ENCODE data around the gene CCDC175.
A peak's percentile ranks its signal among the peaks of the same experiment; 100 is the strongest.

Gene CCDC175

DNA sequence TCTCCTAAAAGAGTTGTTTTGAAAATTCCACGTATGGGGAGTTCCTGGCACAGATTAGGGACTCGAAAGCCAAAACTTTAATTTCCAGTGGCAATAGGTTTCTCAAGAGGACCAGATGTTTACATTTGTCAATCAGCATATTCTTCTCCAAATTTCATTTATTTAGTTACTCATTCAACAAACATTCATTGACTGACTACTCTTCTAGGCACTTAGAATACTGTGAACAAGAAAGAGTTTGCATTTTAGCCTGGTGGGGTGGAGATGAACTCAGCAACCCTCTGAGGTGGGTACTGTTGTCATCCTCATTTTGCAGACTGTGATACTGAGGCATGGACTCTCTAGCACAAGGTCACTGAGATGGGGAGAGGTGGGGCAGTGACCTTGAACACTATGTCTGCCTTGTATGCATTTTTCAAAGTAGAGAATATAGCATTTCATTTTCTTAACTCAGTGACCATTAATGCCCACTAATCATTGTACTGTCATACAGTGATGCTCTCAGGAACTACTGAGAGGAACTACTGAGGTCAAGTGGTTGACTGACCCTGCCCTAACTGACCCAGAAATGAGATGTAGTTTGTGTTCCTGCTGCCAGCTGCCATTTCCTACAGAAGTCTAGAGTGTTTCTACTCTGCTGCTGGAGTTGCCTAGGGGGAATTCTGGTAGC is 94.6 kb downstream of the CCDC175 start:
- peak; percentile 46 for DNase-seq (ENCODE audit: low spot score)

DNA sequence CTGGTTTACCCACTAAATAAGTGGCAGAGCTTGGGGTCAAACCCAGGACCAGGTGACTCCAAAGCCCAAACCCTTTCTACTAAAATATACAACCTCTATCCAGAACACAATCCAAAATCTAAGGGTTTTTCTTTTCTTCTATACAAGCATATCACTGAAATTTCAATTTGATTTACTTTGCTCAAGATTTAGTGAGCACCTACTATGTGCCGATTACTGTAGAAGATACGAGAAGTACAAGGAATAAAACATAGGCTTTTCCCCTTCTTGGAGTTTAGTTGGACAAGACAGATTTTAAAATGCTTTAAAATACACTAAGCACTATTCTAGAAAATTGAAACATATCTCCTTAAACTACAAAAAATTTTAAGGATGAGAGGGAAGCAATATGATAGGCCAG is 95.2 kb downstream of the CCDC175 start:
- no peak for DNase-seq (ENCODE audit: low spot score)

DNA sequence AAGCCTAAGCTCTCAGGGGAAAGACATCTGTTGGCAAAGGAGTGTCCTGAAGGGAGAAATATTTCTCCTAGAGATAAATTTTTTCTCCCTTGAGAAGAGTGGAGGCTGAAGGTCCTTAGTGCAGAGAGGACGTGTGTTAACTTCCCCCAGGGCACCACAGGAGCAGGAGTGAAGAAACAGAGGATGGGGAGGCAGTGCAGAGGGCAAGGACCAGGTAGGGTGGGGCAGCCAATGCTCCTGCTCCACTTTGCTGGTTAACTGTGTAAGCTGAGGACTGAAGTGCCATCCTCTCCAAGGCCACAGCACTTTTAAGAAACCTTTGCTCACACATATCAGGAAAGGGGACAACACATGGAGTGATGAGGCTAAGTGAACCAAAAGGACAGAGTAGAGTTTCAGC is 96.4 kb downstream of the CCDC175 start:
- DNase-seq (ENCODE audit: low spot score): no peak

DNA sequence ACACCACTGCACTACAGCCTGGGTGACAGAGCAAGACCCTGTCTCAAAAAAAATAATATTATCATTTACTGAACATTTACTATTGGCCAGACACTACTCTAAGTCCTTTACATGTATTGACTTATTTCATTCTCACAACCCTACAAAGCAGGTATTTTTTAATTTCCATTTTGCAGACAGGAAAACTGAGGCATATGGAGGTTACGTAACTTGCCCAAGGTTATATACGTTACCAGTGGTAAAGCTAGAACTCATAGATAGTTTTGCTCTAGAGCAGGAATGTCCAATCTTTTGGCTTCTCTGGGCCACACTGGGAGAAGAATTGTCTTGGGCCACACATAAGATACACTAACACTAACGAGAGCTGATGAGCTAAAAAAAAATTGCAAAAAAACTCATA is 98.1 kb downstream of the CCDC175 start:
- no peak for DNase-seq (ENCODE audit: low spot score)

DNA sequence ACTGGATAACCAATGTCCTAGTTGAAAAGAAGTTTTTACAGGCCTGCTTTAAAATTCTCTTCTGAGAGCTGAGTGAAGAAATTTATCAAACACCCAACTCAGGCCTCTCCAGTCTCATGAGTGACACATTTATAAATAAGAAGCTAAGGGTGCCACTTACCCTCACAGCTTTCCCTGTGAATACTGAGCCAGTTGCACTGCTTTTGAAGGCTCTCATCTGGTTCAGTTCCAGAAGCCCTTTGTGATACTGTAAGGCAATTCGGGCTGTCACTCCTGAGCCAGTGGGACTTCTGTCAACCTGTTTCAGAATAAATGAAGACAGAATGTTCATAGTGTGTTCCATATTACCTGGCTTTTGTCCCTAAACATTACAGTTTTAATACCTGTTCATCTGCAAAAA is 100.9 kb downstream of the CCDC175 start:
- DNase-seq (ENCODE audit: low spot score): no peak

DNA sequence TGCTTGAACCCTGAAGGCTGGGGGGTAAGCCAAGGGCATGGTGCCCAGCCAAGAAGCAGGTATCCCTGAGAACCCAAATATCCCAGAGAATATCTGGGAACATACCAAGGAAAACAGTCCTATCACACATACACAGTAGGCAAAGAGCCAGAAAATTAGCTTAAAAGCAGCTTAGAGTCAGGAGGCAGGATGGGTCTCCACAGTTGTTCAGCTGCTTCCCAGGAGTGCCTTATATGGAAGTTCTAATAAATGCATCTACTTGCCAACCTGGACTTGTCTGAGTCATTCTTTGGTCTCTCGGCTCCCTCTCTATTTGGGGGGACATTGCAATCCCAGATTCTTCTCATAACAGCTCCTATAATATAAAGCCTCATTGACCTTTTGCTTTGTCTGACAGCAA is 102.4 kb downstream of the CCDC175 start:
- DNase-seq (ENCODE audit: low spot score): peak; percentile 69

DNA sequence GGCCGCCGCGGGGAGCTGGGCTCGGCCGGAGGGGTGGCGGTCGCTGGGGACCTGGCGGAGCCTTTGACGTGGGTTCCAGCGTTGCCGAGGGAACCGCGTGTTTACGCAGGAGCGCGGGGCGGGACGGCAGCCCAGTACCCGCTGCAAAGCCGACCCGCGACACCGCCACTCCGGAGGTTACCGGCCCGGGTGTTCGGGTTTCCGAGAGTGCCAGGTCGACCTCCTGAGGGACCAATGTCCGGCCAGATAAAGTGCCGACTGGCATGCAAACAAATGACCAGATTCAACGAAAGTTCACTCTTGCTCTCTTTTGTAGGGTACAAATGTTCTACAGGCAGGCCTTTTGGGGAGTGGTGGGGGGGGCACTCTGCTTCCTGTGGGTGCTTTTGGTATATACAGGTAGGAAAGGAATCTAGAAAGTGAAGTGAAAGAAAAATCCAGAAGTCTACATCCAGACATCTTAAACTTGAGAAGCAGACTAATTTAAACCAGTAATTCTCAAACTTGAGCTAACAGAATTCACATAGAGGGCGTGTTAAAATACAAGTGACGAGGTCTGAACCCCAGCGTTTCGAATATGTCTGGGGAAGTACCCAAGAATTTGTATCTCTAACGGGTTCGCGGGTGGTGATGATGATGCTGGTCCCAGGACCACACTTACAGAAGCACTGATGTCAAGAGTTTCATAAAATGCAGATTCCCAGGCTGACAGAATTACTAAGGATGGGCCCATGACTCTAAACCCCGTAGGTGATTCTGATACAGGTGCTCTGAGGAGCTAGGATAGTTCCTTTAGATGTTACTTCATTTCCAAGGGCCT is 111.1 kb downstream of the CCDC175 start, which contains the start of gene GPR135:
TSS of gene GPR135 (minus strand) at position 65 of the 820 bp plus-strand sequence. CDS start 154 bp downstream, outside the sequence.
- DNase-seq (ENCODE audit: low spot score): no peak

DNA sequence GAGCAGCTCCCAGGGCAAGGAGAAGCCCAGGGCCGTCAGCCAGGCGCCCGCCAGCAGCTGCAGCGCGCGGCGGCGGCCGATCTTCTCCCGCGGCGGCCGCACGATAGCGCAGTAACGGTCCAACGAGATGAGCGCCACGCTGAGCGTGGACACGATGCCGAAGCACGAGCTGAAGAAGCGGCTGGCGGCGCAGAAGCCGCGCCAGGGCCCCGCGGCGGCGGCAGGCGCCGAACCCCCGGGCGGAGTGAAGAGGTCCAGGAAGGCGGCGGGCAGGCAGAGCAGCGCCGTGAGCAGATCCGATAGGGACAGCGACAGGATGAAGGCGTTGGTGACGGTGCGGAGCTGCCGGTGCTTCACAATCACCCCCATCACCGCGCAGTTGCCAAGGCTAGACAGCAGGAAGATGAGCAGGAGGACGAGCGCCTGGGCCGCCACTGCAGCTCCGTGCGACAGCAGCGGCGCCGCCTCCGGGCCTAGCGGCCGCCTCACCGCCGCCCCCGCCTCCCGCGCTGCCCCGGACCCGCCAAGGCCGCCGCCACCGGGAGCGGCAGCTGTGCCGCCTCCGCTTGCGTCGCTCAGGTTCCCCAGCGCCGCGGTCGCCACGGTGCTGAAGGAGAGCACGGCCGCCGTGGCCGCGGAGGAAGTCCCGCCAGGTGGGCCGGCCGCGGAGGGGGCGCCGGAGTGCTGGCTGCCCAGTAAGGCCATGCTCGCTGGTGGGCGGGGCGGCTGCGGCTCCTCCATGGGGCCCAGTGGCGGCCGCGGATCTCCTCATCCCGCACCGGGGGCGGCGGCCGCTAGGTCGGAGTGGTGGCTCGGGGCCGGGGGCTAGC is 111.9 kb downstream of the CCDC175 start:
- peak; percentile 60 for DNase-seq (ENCODE audit: low spot score)

DNA sequence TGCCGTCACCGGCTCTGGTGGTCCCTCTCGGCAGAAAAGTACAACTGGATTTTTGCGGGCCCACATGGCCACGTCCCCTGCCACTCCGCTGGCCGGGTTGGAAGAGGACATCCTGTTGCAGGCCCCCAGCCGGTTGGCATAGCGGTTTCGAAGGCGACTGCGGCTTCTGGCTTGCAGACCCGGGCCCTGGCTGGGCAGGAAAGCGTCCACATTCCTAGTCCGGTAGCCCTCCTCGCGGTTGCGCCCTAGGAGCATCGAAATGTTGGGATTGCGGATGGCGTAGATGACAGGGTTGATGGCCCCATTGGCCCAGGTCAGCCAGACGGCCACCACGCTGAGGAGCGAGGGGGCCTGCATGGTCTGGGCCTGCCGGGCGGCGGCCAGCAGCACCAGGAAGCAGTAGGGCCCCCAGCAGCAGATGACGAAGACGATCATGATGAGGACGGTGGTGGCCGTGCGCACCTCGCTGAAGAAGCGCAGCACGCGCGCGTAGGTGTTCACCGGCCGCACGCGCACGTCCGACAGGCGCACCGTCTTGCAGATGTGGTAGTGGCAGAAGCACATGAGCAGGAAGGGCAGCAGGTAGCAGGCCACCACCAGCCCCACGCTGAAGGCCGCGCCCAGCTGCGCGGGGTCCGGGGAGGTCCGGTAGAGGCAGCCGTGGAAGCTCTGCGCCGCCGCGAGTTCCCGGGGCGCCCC is 112.7 kb downstream of the CCDC175 start:
- peak; percentile 25 for DNase-seq (ENCODE audit: low spot score)

DNA sequence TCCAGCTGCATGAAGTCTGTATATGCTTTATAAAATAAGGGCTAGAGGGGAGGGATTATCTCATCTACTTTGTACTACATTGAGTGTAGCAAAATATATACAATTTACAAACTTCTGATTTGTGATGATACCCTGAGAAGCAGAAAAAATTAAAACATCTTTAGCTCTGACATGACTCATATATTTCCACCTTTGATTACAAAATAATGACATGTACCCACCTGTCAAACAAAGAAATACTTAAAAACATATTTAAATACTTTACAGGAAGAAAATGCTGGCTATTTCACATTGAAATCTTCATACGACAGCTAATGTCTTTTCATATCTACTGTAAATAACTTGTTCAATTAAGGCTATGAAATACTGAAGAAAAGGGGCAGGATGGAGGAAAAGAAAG is 114.7 kb downstream of the CCDC175 start:
- no peak for DNase-seq (ENCODE audit: low spot score)

DNA sequence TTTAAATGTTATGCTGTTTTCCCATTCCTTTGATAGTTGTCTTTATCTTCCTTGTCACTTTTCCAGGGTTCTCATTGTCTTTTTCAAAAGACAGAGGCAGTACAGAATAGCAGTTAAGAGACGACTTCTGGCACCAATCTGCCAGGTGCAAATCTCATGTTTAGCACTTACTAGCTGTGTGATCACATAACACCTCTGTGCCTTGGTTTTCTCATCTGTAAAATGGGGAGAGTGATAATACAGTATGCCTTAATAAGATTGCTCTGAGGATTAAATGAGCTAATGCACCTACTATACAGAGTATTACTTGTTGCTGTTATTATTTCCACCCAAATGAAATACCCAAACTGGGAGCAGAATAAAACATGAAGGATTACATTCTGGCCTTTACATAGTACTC is 116.2 kb downstream of the CCDC175 start:
- no peak for DNase-seq (ENCODE audit: low spot score)

DNA sequence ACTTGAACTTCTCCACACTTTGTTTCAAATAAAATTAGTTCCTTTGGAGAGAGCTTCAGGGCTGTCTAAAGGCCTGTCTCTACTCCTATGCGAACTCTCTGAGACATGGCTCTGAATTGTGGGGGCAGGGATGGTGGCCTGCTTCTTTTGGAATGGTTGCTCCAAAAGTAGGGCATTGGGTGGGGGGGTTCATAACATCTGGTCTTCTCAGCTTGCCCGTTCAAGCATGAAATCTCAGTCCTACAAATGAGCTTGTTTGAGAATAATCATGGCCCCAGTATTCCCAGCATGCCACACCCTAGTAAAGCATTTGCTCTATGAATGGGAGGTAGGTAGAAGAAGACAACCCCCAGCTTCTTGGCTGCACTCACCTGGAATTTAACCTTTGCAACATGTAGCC is 118.1 kb downstream of the CCDC175 start:
- no peak for DNase-seq (ENCODE audit: low spot score)

DNA sequence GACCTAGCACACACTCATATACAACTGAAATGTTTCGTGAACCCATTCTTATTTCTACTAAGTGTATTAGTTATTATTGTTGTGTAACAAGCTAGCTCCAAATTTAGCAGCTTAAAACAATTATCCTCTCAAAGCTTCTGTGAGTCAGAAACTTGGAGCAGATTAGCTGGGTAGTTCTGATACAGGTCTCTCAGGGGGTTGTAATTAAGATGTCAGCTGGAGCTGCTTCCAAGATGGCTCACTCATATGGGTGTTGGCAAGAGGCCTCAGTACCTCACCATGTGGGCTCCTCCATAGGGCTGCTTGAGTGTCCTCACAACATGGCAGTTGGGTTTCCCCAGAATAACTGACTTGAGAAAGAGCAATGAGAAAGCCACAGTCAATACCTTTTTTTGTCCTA is 121.2 kb downstream of the CCDC175 start:
- no peak for DNase-seq (ENCODE audit: low spot score)

Data from kidney tubule cell (primary cell).